T-cell (primary cell): ENCODE results near the gene TJP3. TPM values are rescaled to one million over a fixed set of nuclear protein-coding genes. Genes with fewer than 3 reads are reported as not detected.

Source experiments
- ATAC-seq, 4 experiments: fragments of 200-7000 bp in 3 of 4; fragments of 150-1000 bp in 1 of 4; cut with Tn5 transposase; replicated peaks in 1 of 4; 1 replicate in 3 of 4; 2 replicates in 1 of 4; pipeline ENCODE4 v1.10.0; 2021; ENCODE audit warnings: moderate library complexity in 3 of 4, mild to moderate bottlenecking in 2 of 4, moderate number of reproducible peaks in 1 of 4
- CTCF ChIA-PET, 2 donors: fragments of 300-600 bp; sonication (Branson Sonifier 250); formaldehyde crosslinking; loops; one replicate each; lab custom pipeline; 2022; ENCODE audit warnings: antibody characterized with exemption in 2 of 2; lab: Charles Lee
- POLR2A ChIA-PET, 2 donors: fragments of 300-600 bp; sonication (Branson Sonifier 250); formaldehyde crosslinking; loops; one replicate each; lab custom pipeline; 2022; ENCODE audit warnings: antibody characterized with exemption in 2 of 2; lab: Charles Lee
- DNase-seq, 35 experiments: peaks; one replicate each; pipeline versions ENCODE4 v3.0.0 to v3.0.0-alpha.2; 2013 to 2023
- H3K27ac ChIP-seq: one replicate; pipeline ENCODE4 v1.5.1; 2013; ENCODE audit warnings: low read length
- H3K27me3 ChIP-seq, 2 experiments: replicated peaks in 1 of 2; 1 replicate in 1 of 2; 2 replicates in 1 of 2; pipeline versions ENCODE4 v1.6.1 to v1.7.0; 2013; ENCODE audit warnings: low read length in 1 of 2, mixed read lengths in 1 of 2; ENCODE audit not compliant: control insufficient read depth in 2 of 2, insufficient read depth in 2 of 2; ENCODE audit errors: extremely low read depth in 1 of 2
- H3K36me3 ChIP-seq, 2 donors: 1 replicate in 1 of 2; 2 replicates in 1 of 2; pipeline versions ENCODE4 v1.6.1 to v1.7.0; 2013; ENCODE audit warnings: low read length in 1 of 2; ENCODE audit not compliant: control insufficient read depth in 2 of 2, insufficient read depth in 1 of 2; ENCODE audit errors: extremely low read depth in 1 of 2
- H3K4me1 ChIP-seq, 2 experiments: 1 replicate in 1 of 2; 2 replicates in 1 of 2; pipeline versions ENCODE4 v1.6.1 to v1.7.0; 2013; ENCODE audit warnings: low read length in 2 of 2, mixed read lengths in 1 of 2; ENCODE audit not compliant: insufficient read depth in 2 of 2, control insufficient read depth in 1 of 2; ENCODE audit errors: extremely low read depth in 1 of 2
- H3K4me3 ChIP-seq, 2 donors: 1 replicate in 1 of 2; 2 replicates in 1 of 2; pipeline versions ENCODE4 v1.5.1 to v1.7.0; 2013; ENCODE audit warnings: mild to moderate bottlenecking in 2 of 2, low read length in 1 of 2, moderate library complexity in 1 of 2; ENCODE audit not compliant: control insufficient read depth in 1 of 2; ENCODE audit errors: extremely low read depth in 1 of 2
- H3K9me3 ChIP-seq: 2 replicates; pipeline ENCODE4 v1.7.0; 2013
- H3K27ac Mint-ChIP-seq, 2 donors: one replicate each; pipeline ENCODE4 v1.8.0; 2020 to 2021; ENCODE audit warnings: mild to moderate bottlenecking in 2 of 2, mixed read lengths in 2 of 2
- H3K27me3 Mint-ChIP-seq, 2 donors: one replicate each; pipeline ENCODE4 v1.8.0; 2021 to 2022; ENCODE audit warnings: mixed read lengths in 2 of 2
- H3K36me3 Mint-ChIP-seq: one replicate; pipeline ENCODE4 v1.8.0; 2021; ENCODE audit warnings: mixed read lengths
- H3K4me1 Mint-ChIP-seq, 3 donors: one replicate each; pipeline ENCODE4 v1.8.0; 2020 to 2022; ENCODE audit warnings: mixed read lengths in 3 of 3, mild to moderate bottlenecking in 1 of 3
- H3K4me3 Mint-ChIP-seq, 3 donors: one replicate each; pipeline ENCODE4 v1.8.0; 2020 to 2022; ENCODE audit warnings: mild to moderate bottlenecking in 3 of 3, mixed read lengths in 3 of 3, moderate library complexity in 3 of 3
- H3K9me3 Mint-ChIP-seq, 3 donors: one replicate each; pipeline ENCODE4 v1.8.0; 2020 to 2022; ENCODE audit warnings: mixed read lengths in 3 of 3
- WGBS: methylation state at CpG from one replicate; pipeline ENCODE4 v1.1.5; 2013; ENCODE audit warnings: missing lambda C conversion rate; ENCODE audit not compliant: insufficient coverage; 5-methylcytosine and 5-hydroxymethylcytosine counted together
- total RNA-seq, 35 experiments: library from RNA in 6 of 35; stranded (reverse) in 6 of 35; fragments of 120-200 nt in 1 of 35; gene quantifications; one replicate each; pipeline versions ENCODE4 v1.2.1 to v1.2.4 and lab custom pipeline; 2013 to 2026

The TJP3 gene
- total RNA-seq, 5 donors from 2014 or later (not counting 1 experiment from before 2014, with no cell fraction given) = 12.6 to 28.9 (median 19.4) TPM

DNA sequence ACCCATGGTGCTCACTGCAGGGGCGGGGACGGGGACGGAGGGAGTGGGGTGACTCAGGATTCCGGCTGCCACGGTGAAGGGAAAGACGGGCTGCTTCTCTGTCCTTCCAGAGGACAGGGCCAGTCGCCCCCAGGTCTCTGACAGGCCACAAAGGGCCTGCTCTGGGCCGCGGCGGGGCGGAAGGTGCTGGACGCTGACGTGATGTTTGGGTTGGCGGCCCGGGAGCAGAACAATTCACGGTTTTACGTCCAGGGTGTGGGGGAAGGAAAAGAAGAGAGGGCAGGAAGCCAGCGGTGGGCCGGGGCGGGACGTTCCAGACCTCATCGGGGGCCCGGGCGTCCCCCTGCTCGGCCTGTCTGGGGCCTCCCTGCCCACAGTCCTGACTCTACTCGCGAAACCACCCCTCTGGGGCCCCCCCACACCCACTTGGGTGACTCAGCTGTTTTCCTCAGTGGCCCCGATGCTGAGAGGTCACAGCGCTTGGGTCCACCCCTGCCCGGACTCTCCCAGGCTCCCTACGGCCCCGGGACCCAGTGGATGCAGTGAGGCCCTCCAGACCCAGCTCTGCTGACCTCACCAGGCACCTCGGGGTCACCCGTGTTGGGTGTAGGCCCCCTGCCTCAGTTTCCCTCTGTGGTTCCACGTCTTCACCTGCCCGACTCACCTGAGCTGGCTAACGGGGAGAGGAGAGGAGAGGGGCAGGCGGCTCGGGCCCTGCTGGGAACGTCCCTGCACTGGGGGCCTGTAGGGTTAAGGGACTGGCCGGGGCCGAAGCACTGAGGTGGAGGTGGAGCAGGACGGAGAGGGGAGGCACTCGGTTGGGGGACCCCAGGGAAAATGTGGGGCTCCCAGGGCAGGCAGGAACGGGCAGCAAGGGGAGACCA, 37.1 kb upstream of the TJP3 start:
- Histone ChIP-seq H3K36me3 (no peaks in the 10 kb centered on the region), H3K27ac (no peak overlapping the region), H3K4me3 (peak overlapping the region in 1 of 2 donors; percentile 12), H3K4me1 (peaks cover 3 to 29% of the 10 kb centered on the region in 2 experiments), H3K9me3 (no peaks in the 10 kb centered on the region), H3K27me3 (peaks cover 0 to 8% of the 10 kb centered on the region in 2 experiments)
- H3K9me3 Mint-ChIP-seq = no peaks in the 10 kb centered on the region
- H3K4me3 Mint-ChIP-seq = peak overlapping the region; percentile 21 to 57 (median 49)
- ATAC-seq (peak in 3 of 4 experiments; percentile 15 to 40 (median 36)), DNase-seq (peak in 15 of 35 experiments; percentile 5 to 33 (median 16))
- H3K27ac Mint-ChIP-seq = no peak overlapping the region
- H3K36me3 Mint-ChIP-seq = peaks cover 3% of the 10 kb centered on the region
- CTCF ChIA-PET = no interaction called here
- H3K27me3 Mint-ChIP-seq = no peaks in the 10 kb centered on the region
- POLR2A ChIA-PET = no interaction called here
- WGBS = 33% methylated on average over 44 of the region's 45 CpGs
- peaks cover 16 to 32% (median 26%) of the 10 kb centered on the region in 3 donors for H3K4me1 Mint-ChIP-seq

DNA sequence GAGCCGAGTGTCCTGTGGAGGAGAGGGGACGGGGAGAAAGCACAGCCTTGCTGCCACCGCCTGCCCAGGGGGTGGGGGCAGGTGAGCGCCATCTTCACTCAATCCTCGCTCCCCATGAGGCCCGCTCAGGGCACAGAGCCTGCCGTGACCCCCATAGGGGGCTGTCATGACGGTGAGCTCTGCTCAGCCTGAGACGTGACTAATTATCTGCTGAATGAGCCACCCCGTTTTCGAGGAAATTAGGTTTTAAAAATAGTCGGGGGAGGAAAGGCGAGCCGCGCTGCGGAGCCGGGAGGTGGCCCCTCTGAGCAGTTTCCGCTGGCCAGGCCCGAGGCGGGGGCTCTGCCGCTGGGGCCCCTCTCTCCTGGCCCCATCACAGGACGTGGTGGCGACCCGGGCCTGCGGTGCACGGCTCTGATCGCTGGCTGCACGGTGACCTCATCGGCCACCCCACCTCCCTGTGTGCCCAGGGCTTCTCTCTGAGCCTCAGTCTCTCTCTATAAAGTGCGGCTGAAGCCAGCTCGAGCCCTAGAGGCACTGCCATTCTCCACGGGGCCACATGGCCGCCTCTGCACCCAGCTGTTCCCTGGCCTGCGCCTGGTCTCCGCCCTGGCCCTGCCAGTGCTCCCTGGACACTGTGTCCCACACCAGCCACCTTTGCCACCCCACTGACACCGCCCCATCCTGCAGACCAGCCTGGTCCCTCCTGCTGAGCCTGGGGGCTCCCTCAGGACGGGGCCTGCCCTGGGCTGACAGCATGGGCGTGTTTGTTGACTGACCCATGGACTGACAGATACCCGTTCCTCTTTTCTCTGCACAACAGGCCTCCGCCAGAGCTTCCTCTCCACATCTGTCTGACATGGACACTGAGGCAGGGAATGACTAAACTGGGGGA, 36.3 kb upstream of the TJP3 start:
- H3K4me3 Mint-ChIP-seq = peak overlapping the region in 1 of 3 donors; percentile 57
- peaks cover 10 to 30% (median 25%) of the 10 kb centered on the region in 3 donors for H3K4me1 Mint-ChIP-seq
- Histone ChIP-seq H3K4me1 (peaks cover 3 to 35% of the 10 kb centered on the region in 2 experiments), H3K4me3 (peak overlapping the region in 1 of 2 donors; percentile 19), H3K27ac (no peak overlapping the region), H3K27me3 (peaks cover 0 to 8% of the 10 kb centered on the region in 2 experiments), H3K9me3 (no peaks in the 10 kb centered on the region), H3K36me3 (no peaks in the 10 kb centered on the region)
- H3K9me3 Mint-ChIP-seq = no peaks in the 10 kb centered on the region
- DNase-seq = peak in 2 of 35 experiments; percentile 8 to 23
- H3K27me3 Mint-ChIP-seq = no peaks in the 10 kb centered on the region
- ATAC-seq = peak; percentile 30 to 44 (median 41)
- peaks cover 3% of the 10 kb centered on the region for H3K36me3 Mint-ChIP-seq
- CTCF ChIA-PET = no interaction called here
- WGBS = 42% methylated on average over 37 of the region's 40 CpGs
- H3K27ac Mint-ChIP-seq = peak overlapping the region in 1 of 2 donors; percentile 16
- POLR2A ChIA-PET = interaction anchor here in 1 of 2 donors (0.6 kb wide), 1 partner anchor 547 kb away, joined by 4 read pairs; no protein-coding TSS in a partner anchor

DNA sequence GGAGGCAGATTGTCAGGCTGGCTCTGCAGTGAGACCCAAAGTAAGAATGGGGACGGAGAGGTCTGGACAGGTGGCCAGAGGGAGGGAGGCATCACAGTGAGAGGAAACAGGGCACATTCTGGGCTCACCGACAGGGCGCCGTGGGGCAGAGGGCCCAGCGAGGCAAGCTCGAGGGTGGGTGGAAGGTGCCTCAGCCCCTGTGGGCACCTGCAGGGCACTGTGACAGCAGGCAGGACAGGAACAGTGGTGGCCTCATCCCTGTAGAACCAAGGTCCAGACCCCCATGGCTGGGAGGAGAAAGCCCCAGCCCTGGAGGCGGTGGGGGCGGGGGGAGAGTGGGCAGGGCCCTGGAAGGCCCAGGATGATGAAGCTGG, 35.6 kb upstream of the TJP3 start:
- no peaks in the 10 kb centered on the region for H3K9me3 Mint-ChIP-seq
- no peak overlapping the region for H3K4me3 ChIP-seq
- no peak overlapping the region for H3K4me3 Mint-ChIP-seq
- POLR2A ChIA-PET = interaction anchor here in 1 of 2 donors (0.6 kb wide), 1 partner anchor 546 kb away, joined by 4 read pairs; no protein-coding TSS in a partner anchor
- DNase-seq = no peak
- no peaks in the 10 kb centered on the region for H3K36me3 ChIP-seq
- no peak overlapping the region for H3K27ac ChIP-seq
- H3K27me3 ChIP-seq = peaks cover 0 to 8% of the 10 kb centered on the region in 2 experiments
- CTCF ChIA-PET = no interaction called here
- no peak for ATAC-seq
- H3K4me1 ChIP-seq = peaks cover 3 to 40% of the 10 kb centered on the region in 2 experiments
- H3K36me3 Mint-ChIP-seq = peaks cover 3% of the 10 kb centered on the region
- H3K27me3 Mint-ChIP-seq = no peaks in the 10 kb centered on the region
- H3K4me1 Mint-ChIP-seq = peaks cover 10 to 36% (median 30%) of the 10 kb centered on the region in 3 donors
- WGBS = 100% methylated on average over 6 of the region's 8 CpGs
- no peak overlapping the region for H3K27ac Mint-ChIP-seq
- H3K9me3 ChIP-seq = no peaks in the 10 kb centered on the region

DNA sequence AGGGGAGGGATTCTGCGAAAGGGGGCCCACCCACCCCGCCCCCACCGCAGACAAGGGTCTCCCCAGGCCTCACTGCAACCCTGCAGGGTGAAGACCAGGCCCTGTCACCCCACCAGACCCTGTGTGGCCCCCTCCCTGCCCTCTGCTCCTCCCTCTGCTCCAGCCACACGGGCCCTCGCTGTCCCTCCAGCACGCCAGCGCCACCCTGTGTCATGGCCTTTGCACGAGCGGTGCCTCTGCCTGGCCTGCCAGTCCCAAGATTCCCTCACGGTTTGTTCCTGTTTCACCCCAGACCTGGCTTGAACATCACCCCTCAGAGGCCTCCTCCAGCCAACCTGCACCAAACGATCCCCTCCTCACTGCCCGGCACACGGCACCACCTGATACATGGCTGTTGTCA, 35.2 kb upstream of the TJP3 start:
- Mint-ChIP-seq H3K4me3 (peak overlapping the region in 1 of 3 donors; percentile 21), H3K27ac (peak overlapping the region in 1 of 2 donors; percentile 11), H3K36me3 (peaks cover 3% of the 10 kb centered on the region), H3K4me1 (peaks cover 10 to 36% (median 30%) of the 10 kb centered on the region in 3 donors), H3K9me3 (no peaks in the 10 kb centered on the region), H3K27me3 (no peaks in the 10 kb centered on the region)
- ChIA-PET CTCF (no interaction called here), POLR2A (no interaction called here)
- Histone ChIP-seq H3K27me3 (peaks cover 0 to 8% of the 10 kb centered on the region in 2 experiments), H3K9me3 (no peaks in the 10 kb centered on the region), H3K4me1 (peaks cover 3 to 40% of the 10 kb centered on the region in 2 experiments), H3K27ac (no peak overlapping the region), H3K4me3 (no peak overlapping the region), H3K36me3 (no peaks in the 10 kb centered on the region)
- no peak for ATAC-seq
- DNase-seq = no peak
- 91% methylated on average over 10 of the region's 13 CpGs for WGBS

DNA sequence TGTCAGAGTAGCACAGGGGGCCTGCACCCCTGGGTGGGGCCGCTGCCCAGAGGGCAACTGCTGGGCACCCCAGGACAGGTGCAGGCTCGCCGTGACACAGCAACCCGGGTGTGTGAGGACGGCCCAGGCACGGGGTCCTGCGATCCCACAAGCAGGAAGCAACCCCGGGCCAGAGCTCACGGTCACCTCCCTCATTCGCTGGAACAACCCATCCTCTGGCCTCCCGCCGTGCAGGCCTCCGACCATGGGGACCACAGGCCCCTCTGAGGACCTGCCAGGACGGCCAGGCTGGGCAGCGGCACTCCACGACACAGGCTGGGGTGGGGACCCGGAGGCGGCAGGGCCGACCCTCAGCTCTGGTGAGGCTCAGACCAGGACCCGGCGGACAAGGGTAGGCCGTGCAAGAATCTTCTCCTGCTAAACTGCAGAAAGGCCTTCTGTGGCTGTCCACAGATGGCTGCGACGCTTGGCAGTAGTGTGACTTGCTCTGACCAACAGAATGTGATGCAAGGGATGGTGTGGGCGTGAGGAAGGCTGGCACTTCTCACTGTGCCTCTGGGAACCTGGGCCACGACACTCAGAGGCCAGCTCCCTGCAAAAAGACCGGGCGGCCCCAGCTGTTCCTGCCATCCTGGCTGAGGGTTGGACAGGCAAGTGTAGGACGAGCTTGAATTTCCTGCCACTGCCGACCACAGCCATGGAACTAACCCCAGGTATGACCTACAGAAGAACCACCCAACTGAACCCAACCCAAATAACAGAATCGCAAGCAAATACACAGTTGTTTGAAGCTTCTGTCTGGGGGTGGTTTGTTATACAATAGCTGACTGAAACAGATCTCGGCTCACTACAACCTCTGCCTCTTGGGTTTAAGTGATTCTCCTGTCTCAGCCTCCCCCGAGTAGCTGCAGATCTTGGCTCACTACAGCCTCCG, 34.4 kb upstream of the TJP3 start:
- no peaks in the 10 kb centered on the region for H3K9me3 ChIP-seq
- H3K4me3 ChIP-seq = no peak overlapping the region
- peaks cover 3 to 40% of the 10 kb centered on the region in 2 experiments for H3K4me1 ChIP-seq
- no peak overlapping the region for H3K27ac Mint-ChIP-seq
- peaks cover 0 to 8% of the 10 kb centered on the region in 2 experiments for H3K27me3 ChIP-seq
- H3K27me3 Mint-ChIP-seq = no peaks in the 10 kb centered on the region
- no peaks in the 10 kb centered on the region for H3K36me3 ChIP-seq
- WGBS = 94% methylated on average over 28 of the region's 34 CpGs
- H3K9me3 Mint-ChIP-seq = no peaks in the 10 kb centered on the region
- H3K4me1 Mint-ChIP-seq = peaks cover 10 to 36% (median 30%) of the 10 kb centered on the region in 3 donors
- CTCF ChIA-PET = interaction anchor here in 1 of 2 donors (0.8 to 1.5 kb wide), 2 partner anchors 23 to 26 kb away, joined by 3 to 4 read pairs; no protein-coding TSS in a partner anchor
- no peak for ATAC-seq
- peak overlapping the region in 1 of 3 donors; percentile 21 for H3K4me3 Mint-ChIP-seq
- no peak for DNase-seq
- no peak overlapping the region for H3K27ac ChIP-seq
- peaks cover 3% of the 10 kb centered on the region for H3K36me3 Mint-ChIP-seq
- POLR2A ChIA-PET = interaction anchor here in 1 of 2 donors (0.6 kb wide), 1 partner anchor 169 kb away, joined by 4 read pairs; no protein-coding TSS in a partner anchor
